Endothelial cell (in vitro differentiated cells): ENCODE measurements around the gene GMPR. TPM values are rescaled to one million over a fixed set of nuclear protein-coding genes. Genes with fewer than 3 reads are reported as not detected.

Experiments
- DNase-seq: peaks from one replicate; pipeline ENCODE4 v3.0.0; 2021; ENCODE audit warnings: low spot score
- H3K27ac Mint-ChIP-seq: one replicate; pipeline ENCODE4 v1.8.0; 2021; ENCODE audit warnings: mixed read lengths, inconsistent platforms; ENCODE audit not compliant: unreplicated experiment
- H3K27me3 Mint-ChIP-seq: one replicate; pipeline ENCODE4 v1.8.0; 2021; ENCODE audit warnings: mild to moderate bottlenecking, moderate library complexity, mixed read lengths, inconsistent platforms; ENCODE audit not compliant: unreplicated experiment
- H3K36me3 Mint-ChIP-seq: one replicate; pipeline ENCODE4 v1.8.0; 2021; ENCODE audit warnings: mild to moderate bottlenecking, low read depth, mixed read lengths, inconsistent platforms; ENCODE audit not compliant: unreplicated experiment
- H3K4me1 Mint-ChIP-seq: one replicate; pipeline ENCODE4 v1.8.0; 2021; ENCODE audit warnings: mild to moderate bottlenecking, mixed read lengths, inconsistent platforms; ENCODE audit not compliant: unreplicated experiment
- H3K4me3 Mint-ChIP-seq: one replicate; pipeline ENCODE4 v1.8.0; 2021; ENCODE audit warnings: mild to moderate bottlenecking, mixed read lengths, inconsistent platforms; ENCODE audit not compliant: unreplicated experiment
- H3K9me3 Mint-ChIP-seq: one replicate; pipeline ENCODE4 v1.8.0; 2021; ENCODE audit warnings: mixed read lengths, inconsistent platforms; ENCODE audit not compliant: unreplicated experiment
- CTCF ChIP-seq: fragments of 200-600 bp; sonication (generic); IDR thresholded peaks from one replicate; pipeline ENCODE4 v1.5.0; 2021; ENCODE audit warnings: antibody characterized with exemption; ENCODE audit not compliant: unreplicated experiment
- total RNA-seq: library from RNA; stranded (reverse); fragmentation: NEBNext Ultra II Directional; extraction: Animal tissue kit (Norgen Biotek cat#: 25700); gene quantifications from one replicate; pipeline ENCODE4 v1.2.1, GENCODE V29; 2021; ENCODE audit not compliant: unreplicated experiment

The GMPR gene
- total RNA-seq, 1 donor from 2014 or later, result 1.8 TPM

GRCh38 chr6:16237242-16237641 is 1.1 kb upstream of the GMPR start:
- Mint-ChIP-seq H3K4me3 (no peak overlapping the region), H3K27me3 (peaks cover 4% of the 10 kb centered on the region)

DNA sequence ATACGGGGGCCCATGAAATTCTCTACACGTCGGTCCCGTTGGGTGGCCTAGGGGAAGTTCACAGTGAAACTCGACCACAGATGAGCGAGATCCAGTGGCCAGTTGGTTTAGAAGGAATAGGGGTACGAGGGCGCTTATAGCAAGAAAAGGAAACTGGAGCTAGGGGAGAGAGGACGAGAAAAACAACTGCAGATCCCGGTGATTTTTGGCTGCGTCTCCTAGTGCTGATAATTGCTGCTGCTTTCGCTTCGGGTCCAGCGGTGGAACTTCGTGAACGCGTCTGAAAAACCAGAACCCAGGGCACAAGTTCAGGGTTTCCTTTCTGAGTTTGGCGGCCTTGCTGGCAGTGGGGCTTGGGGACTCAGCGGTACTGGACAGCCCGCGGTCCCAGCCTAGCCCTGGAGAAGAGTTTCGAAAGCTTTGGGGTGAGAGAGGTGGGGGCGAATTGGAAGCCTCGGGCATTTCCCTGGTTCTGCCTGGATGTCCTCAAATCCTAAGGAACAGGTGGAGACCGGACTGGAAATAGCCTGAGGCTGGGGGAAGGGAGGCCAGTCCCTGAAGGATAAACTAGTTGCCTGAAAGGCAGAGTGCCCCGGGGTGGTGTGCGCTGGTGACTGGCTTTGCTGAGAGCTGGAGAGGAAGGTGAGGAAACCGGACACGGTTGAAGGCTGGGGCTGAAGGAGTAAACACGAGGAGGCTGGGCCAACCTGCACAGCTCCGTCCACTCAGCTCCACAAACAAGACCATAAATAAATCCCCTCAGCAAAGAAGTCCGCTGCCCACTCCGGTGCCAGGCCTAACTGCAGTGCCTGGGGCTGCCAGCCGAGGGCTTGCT is 793 bp downstream of the GMPR start:
- Mint-ChIP-seq H3K27me3 (peaks cover 4% of the 10 kb centered on the region), H3K4me1 (peaks cover 8% of the 10 kb centered on the region)
- TF ChIP-seq CTCF, result no peak

More at GRCh38 chr6:16237242-16237641, 1.1 kb upstream of the GMPR start:
- peaks cover 3% of the 10 kb centered on the region for H3K9me3 Mint-ChIP-seq
- peaks cover 8% of the 10 kb centered on the region for H3K4me1 Mint-ChIP-seq
- no peaks in the 10 kb centered on the region for H3K36me3 Mint-ChIP-seq
- H3K27ac Mint-ChIP-seq, result no peak overlapping the region
- no peak for DNase-seq
- no peak for TF ChIP-seq CTCF

GRCh38 chr6:16239798-16240123 is 1.4 kb downstream of the GMPR start:
- no peak overlapping the region for H3K4me3 Mint-ChIP-seq
- H3K4me1 Mint-ChIP-seq, result peaks cover 8% of the 10 kb centered on the region
- no peak overlapping the region for H3K27ac Mint-ChIP-seq
- peaks cover 3% of the 10 kb centered on the region for H3K9me3 Mint-ChIP-seq
- no peaks in the 10 kb centered on the region for H3K36me3 Mint-ChIP-seq
- TF ChIP-seq CTCF, result no peak
- DNase-seq, result no peak
- H3K27me3 Mint-ChIP-seq, result peaks cover 5% of the 10 kb centered on the region

More for the DNA sequence above, 793 bp downstream of the GMPR start:
- H3K27ac Mint-ChIP-seq, result no peak overlapping the region
- peak; percentile 60 for DNase-seq
- H3K9me3 Mint-ChIP-seq, result peaks cover 3% of the 10 kb centered on the region
- H3K4me3 Mint-ChIP-seq, result peak overlapping the region; percentile 88
- H3K36me3 Mint-ChIP-seq, result no peaks in the 10 kb centered on the region

- peaks cover 8% of the 10 kb centered on the region for H3K4me1 Mint-ChIP-seq
- peaks cover 3% of the 10 kb centered on the region for H3K9me3 Mint-ChIP-seq
- no peak for TF ChIP-seq CTCF
- no peaks in the 10 kb centered on the region for H3K36me3 Mint-ChIP-seq
- no peak overlapping the region for H3K27ac Mint-ChIP-seq
- no peak for DNase-seq
- peaks cover 7% of the 10 kb centered on the region for H3K27me3 Mint-ChIP-seq
- H3K4me3 Mint-ChIP-seq, result no peak overlapping the region
Measured at GRCh38 chr6:16240589-16241320, 2.4 kb downstream of the GMPR start.

DNA sequence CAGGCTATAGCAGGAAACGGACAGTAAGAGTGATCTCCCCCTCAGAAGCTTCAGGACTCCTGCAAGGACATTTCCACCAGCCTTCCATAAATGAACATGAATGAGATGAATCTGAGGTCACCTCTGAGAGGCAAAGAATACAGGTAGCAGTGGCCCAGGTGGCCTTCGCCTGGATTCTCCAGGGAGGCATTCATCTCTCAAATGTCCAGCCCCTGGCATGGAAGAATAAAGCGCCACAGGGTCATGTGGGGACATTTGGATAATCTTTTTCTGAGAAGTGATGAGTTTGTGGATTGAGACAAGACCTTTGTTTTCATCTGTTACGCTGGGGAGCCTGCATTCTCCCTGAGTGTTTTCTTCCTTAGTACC is 2.9 kb downstream of the GMPR start:
- H3K27ac Mint-ChIP-seq, result no peak overlapping the region
- TF ChIP-seq CTCF, result no peak
- peaks cover 3% of the 10 kb centered on the region for H3K9me3 Mint-ChIP-seq
- no peak for DNase-seq
- peaks cover 8% of the 10 kb centered on the region for H3K4me1 Mint-ChIP-seq
- peaks cover 7% of the 10 kb centered on the region for H3K27me3 Mint-ChIP-seq
- H3K36me3 Mint-ChIP-seq, result no peaks in the 10 kb centered on the region
- H3K4me3 Mint-ChIP-seq, result no peak overlapping the region
